H1 (cell line): ENCODE data around the gene RAB3GAP1. TPM values are rescaled to one million over a fixed set of nuclear protein-coding genes. Genes with fewer than 3 reads are reported as not detected.

Source experiments
- CTCF ChIP-seq, 3 experiments: IDR thresholded peaks; 1 replicate in 2 of 3; 2 replicates in 1 of 3; pipeline versions ENCODE4 v1.5.1 to v1.6.1; 2011; ENCODE audit warnings: low read length in 3 of 3, mild to moderate bottlenecking in 3 of 3, inconsistent platforms in 2 of 3, low read depth in 1 of 3, moderate library complexity in 1 of 3; ENCODE audit not compliant: insufficient read depth in 1 of 3; ENCODE audit errors: control extremely low read depth in 1 of 3
- GTF2F1 ChIP-seq: IDR thresholded peaks from 2 replicates; pipeline ENCODE4 v1.6.1; 2012; ENCODE audit warnings: low read depth, low read length, improper control_type of control experiment, borderline replicate concordance
- JUN ChIP-seq: IDR thresholded peaks from 2 replicates; pipeline ENCODE4 v1.6.1; 2011; ENCODE audit warnings: low read depth, mild to moderate bottlenecking, improper control_type of control experiment, low read length
- MAFK ChIP-seq: IDR thresholded peaks from 2 replicates; pipeline ENCODE4 v1.6.1; 2012; ENCODE audit warnings: low read depth, mild to moderate bottlenecking, improper control_type of control experiment, low read length
- polyA plus RNA-seq, 7 experiments: library from polyadenylated mRNA; depleted of rRNA in 3 of 7; stranded (reverse) in 5 of 7; unstranded in 2 of 7; fragments of >200 nt in 5 of 7; fragments of 200-250 nt in 2 of 7; gene quantifications; 1 replicate in 5 of 7; 2 replicates in 1 of 7; 4 replicates in 1 of 7; pipeline versions ENCODE4 v1.2.1 to v1.2.3, GENCODE V29; 2011 to 2013; ENCODE audit warnings: missing spikeins in 2 of 7, mixed read lengths in 2 of 7
- total RNA-seq: library from RNA; stranded (reverse); fragmentation: NEBNext Ultra II Directional; extraction: Animal tissue kit (Norgen Biotek cat#: 25700); gene quantifications from 2 replicates; pipeline ENCODE4 v1.2.1, GENCODE V29; 2021

The RAB3GAP1 gene
- total and polyA plus RNA-seq, 2 of the 8 experiments (the other 6 are each of a cell fraction or from before 2014, with no cell fraction given) = 9.8 to 28.6 TPM

GRCh38 chr2:135174049-135174809 lies 122.1 kb downstream of the RAB3GAP1 start (continued):
- no peak for TF ChIP-seq CTCF (IDR thresholded peaks at IDR 0.05; ENCODE audit: control extremely low read depth in 1 of 3, insufficient read depth in 1 of 3, low read depth in 1 of 3, low read length in 3 of 3)
- TF ChIP-seq MAFK = no peak
- TF ChIP-seq GTF2F1 = no peak
- no peak for TF ChIP-seq JUN
